GM19239 (cell line): ENCODE measurements around the gene TBC1D32.

Experiments
- DNase-seq: peaks from one replicate; pipeline ENCODE4 v3.0.0; 2011; ENCODE audit warnings: low spot score; ENCODE audit not compliant: insufficient read length
- FAIRE-seq: peaks from 2 replicates; lab custom pipeline; 2011; peaks lifted over from hg19 to GRCh38; lab: Jason Lieb, UNC

The TBC1D32 gene

DNA sequence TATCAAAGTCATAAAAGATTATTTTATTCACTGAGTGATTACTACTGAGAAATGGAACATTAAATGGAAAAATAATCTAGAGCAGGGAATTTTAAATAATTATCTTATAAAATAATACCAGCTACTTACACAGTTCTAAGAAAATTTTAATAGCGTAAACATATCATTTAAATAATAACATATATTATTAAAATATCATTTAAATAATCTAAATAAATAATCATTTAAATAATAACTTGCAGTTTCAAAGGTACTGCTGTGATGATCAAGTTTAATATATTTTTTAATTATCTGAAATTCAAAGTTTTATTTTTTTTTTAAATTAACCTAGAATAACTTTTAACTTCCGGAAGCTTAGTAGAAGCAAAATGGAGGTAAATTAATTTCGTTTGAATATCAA is 301.2 kb downstream of the TBC1D32 start:
- DNase-seq (no peak), FAIRE-seq (no peak)

DNA sequence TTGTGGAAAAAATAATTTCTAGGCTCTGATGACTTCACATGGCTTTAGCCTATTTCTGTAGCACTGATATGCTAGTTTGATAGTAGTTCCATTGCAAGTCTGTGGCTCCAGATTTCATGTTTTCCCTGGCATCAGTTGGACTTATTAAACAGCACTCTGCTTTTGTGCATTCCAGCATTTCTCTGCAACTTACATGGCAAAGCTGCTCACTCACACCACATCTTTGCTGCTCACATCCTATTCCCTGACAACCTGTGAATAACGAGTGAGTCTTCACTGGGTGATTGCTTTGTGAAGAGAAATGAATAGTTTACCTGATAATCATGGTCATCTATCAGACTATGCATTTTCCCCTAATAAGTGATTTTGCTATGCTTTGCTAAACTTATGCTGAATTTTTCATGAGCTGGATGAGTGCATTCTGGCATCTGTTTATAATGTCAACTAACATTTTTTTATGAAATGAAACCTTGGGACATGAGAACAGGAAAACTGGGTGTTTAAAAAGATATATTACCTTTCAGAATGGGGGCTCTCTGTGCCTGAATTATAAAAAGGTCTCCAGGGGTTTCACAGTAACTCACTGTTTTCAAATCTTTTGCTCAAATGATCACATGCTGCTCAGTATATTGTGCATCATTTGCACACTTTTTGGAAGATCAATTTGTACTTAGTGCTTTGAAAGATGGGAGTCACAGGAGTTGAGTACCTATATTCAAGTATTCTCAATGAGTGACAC is 301.8 kb downstream of the TBC1D32 start:
- FAIRE-seq (no peak), DNase-seq (no peak)
